ENCODE results near the gene NCSTN.

Gene NCSTN

GRCh38 chr1:160342953-160343869, at the start of gene NCSTN, which contains the start of gene COPA:
NCSTN (plus strand) TSS chr1:160343383; CDS start chr1:160343397, 14 bp downstream.
COPA (minus strand) TSS chr1:160343250; CDS start chr1:160343170, 80 bp downstream.
- peak; percentile 96 for DNase-seq (ENCODE audit: low spot score)

- no peak for DNase-seq (ENCODE audit: low spot score)
Observed at GRCh38 chr1:160296036-160296435, 47.1 kb upstream of the NCSTN start.

GRCh38 chr1:160300173-160300572, 43.0 kb upstream of the NCSTN start:
- DNase-seq (ENCODE audit: low spot score), result no peak

- no peak for DNase-seq (ENCODE audit: low spot score)
Observed at GRCh38 chr1:160307118-160307791, 35.9 kb upstream of the NCSTN start.

- DNase-seq (ENCODE audit: low spot score), result no peak
Observed at GRCh38 chr1:160308451-160309184, 34.6 kb upstream of the NCSTN start.

GRCh38 chr1:160309185-160309557, 34.0 kb upstream of the NCSTN start:
- no peak for DNase-seq (ENCODE audit: low spot score)

GRCh38 chr1:160309571-160309970, 33.6 kb upstream of the NCSTN start:
- no peak for DNase-seq (ENCODE audit: low spot score)

- DNase-seq (ENCODE audit: low spot score), result no peak
Observed at GRCh38 chr1:160315359-160315758, 27.8 kb upstream of the NCSTN start.

- DNase-seq (ENCODE audit: low spot score), result no peak
Observed at GRCh38 chr1:160322831-160323230, 20.4 kb upstream of the NCSTN start.

GRCh38 chr1:160325252-160325651, 17.9 kb upstream of the NCSTN start:
- no peak for DNase-seq (ENCODE audit: low spot score)

- DNase-seq (ENCODE audit: low spot score), result no peak
Observed at GRCh38 chr1:160326418-160326817, 16.8 kb upstream of the NCSTN start.

- peak; percentile 3 for DNase-seq (ENCODE audit: low spot score)
Observed at GRCh38 chr1:160328184-160328583, 15.0 kb upstream of the NCSTN start.

GRCh38 chr1:160330119-160330518, 13.1 kb upstream of the NCSTN start:
- no peak for DNase-seq (ENCODE audit: low spot score)

- no peak for DNase-seq (ENCODE audit: low spot score)
Observed at GRCh38 chr1:160332516-160332915, 10.7 kb upstream of the NCSTN start.

GRCh38 chr1:160338580-160338979, 4.6 kb upstream of the NCSTN start:
- no peak for DNase-seq (ENCODE audit: low spot score)

GRCh38 chr1:160340146-160340545, 3.0 kb upstream of the NCSTN start:
- DNase-seq (ENCODE audit: low spot score), result no peak

GRCh38 chr1:160340866-160341265, 2.3 kb upstream of the NCSTN start:
- no peak for DNase-seq (ENCODE audit: low spot score)

GRCh38 chr1:160342526-160342925, 657 bp upstream of the NCSTN start:
- DNase-seq (ENCODE audit: low spot score), result no peak

- DNase-seq (ENCODE audit: low spot score), result no peak
Observed at GRCh38 chr1:160344241-160344640, 1.1 kb downstream of the NCSTN start.

GRCh38 chr1:160344936-160345335, 1.8 kb downstream of the NCSTN start:
- no peak for DNase-seq (ENCODE audit: low spot score)

GRCh38 chr1:160346463-160346862, 3.3 kb downstream of the NCSTN start:
- no peak for DNase-seq (ENCODE audit: low spot score)

- DNase-seq (ENCODE audit: low spot score), result no peak
Observed at GRCh38 chr1:160346958-160347357, 3.8 kb downstream of the NCSTN start.
